Inflammatory macrophage (primary cell): Measurements from ENCODE around the gene ATP8B3.
"Not testable (repeated sequence)": the region's sequence is repeated elsewhere in the genome, so short reads cannot be mapped to it uniquely, and the experiment has no call there.

Experiments
- DNase-seq, 2 donors: peaks; one replicate each; pipeline ENCODE4 v3.0.0-alpha.2; 2020 to 2022

Gene ATP8B3

GRCh38 chr19:1816530-1817298 is 4.6 kb upstream of the ATP8B3 start:
- no peak for DNase-seq

- DNase-seq = no peak
Measured at GRCh38 chr19:1815605-1816529, 3.8 kb upstream of the ATP8B3 start.

- no peak for DNase-seq
Measured at GRCh38 chr19:1814833-1815604, 2.9 kb upstream of the ATP8B3 start.

- no peak for DNase-seq
Measured at GRCh38 chr19:1814391-1814790, 2.3 kb upstream of the ATP8B3 start.

GRCh38 chr19:1813192-1814182 is 1.4 kb upstream of the ATP8B3 start:
- no peak for DNase-seq

- peak; percentile 98 for DNase-seq
Measured at GRCh38 chr19:1812426-1813191, 533 bp upstream of the ATP8B3 start.

- no peak for DNase-seq
Measured at GRCh38 chr19:1811472-1811894, 593 bp downstream of the ATP8B3 start.

GRCh38 chr19:1810439-1811160 is 1.5 kb downstream of the ATP8B3 start:
- no peak for DNase-seq

GRCh38 chr19:1809678-1810077 is 2.4 kb downstream of the ATP8B3 start:
- no peak for DNase-seq

- DNase-seq = no peak
Measured at GRCh38 chr19:1808395-1808731, 3.7 kb downstream of the ATP8B3 start.

- no peak for DNase-seq
Measured at GRCh38 chr19:1807695-1808394, 4.2 kb downstream of the ATP8B3 start.

GRCh38 chr19:1807030-1807694 is 4.9 kb downstream of the ATP8B3 start:
- DNase-seq = no peak

GRCh38 chr19:1806184-1807029 is 5.7 kb downstream of the ATP8B3 start:
- DNase-seq = no peak

- DNase-seq = no peak
Measured at GRCh38 chr19:1805401-1806183, 6.5 kb downstream of the ATP8B3 start.

- DNase-seq = no peak
Measured at GRCh38 chr19:1804858-1805257, 7.2 kb downstream of the ATP8B3 start.

GRCh38 chr19:1799695-1800342 is 12.3 kb downstream of the ATP8B3 start:
- DNase-seq = no peak

GRCh38 chr19:1797313-1797712 is 14.8 kb downstream of the ATP8B3 start:
- not testable (repeated sequence) for DNase-seq
